Measurements from ENCODE around the gene MED23.

The MED23 gene

DNA sequence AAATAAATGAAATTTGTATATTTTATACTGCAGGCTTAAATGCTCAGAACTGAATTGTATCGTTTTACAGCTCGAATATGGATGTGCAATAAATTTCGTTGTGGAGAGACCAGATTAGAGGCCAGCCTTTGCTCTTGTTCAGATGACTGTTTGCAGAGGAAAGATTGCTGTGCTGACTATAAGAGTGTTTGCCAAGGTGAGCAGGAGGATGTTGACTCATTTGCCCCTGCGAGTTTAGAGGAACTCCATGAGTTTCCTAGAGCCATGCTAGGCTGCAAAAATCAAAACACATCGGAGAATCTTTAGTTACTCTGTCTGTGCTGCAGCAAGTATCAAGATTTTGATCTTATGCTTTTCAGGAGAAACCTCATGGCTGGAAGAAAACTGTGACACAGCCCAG is 24.4 kb upstream of the MED23 start:
- DNase-seq (ENCODE audit: low spot score): no peak
- TF ChIP-seq, protein P1, sequence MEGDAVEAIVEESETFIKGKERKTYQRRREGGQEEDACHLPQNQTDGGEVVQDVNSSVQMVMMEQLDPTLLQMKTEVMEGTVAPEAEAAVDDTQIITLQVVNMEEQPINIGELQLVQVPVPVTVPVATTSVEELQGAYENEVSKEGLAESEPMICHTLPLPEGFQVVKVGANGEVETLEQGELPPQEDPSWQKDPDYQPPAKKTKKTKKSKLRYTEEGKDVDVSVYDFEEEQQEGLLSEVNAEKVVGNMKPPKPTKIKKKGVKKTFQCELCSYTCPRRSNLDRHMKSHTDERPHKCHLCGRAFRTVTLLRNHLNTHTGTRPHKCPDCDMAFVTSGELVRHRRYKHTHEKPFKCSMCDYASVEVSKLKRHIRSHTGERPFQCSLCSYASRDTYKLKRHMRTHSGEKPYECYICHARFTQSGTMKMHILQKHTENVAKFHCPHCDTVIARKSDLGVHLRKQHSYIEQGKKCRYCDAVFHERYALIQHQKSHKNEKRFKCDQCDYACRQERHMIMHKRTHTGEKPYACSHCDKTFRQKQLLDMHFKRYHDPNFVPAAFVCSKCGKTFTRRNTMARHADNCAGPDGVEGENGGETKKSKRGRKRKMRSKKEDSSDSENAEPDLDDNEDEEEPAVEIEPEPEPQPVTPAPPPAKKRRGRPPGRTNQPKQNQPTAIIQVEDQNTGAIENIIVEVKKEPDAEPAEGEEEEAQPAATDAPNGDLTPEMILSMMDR (IDR thresholded peaks at IDR 0.05): no peak
- no peak overlapping the region for H3K27ac ChIP-seq

DNA sequence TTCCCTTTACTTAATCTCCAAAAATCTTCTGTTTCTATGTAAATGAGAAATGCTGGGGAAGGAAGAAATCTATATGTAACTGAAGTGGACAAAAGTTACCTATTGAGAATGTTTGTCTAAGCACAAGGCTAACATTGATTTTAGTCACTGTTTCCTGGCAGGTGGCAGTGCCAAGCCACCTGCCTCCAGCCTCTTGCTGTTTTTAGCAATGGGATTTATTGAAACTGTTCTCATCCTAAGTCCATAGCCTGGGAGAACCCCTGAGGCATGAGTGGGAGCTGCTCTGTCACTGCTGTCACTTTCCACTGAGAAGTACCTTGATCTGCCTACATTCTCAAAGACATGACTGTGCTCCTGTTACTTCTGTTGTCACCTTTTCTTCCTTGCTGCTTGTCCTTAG is 23.7 kb upstream of the MED23 start:
- Histone ChIP-seq H3K4me3 (no peak overlapping the region), H3K27ac (no peak overlapping the region)
- TF ChIP-seq, protein P1 (IDR thresholded peaks at IDR 0.05): no peak
- no peak for DNase-seq (ENCODE audit: low spot score)

More for the DNA sequence above, 24.4 kb upstream of the MED23 start:
- H3K4me3 ChIP-seq: no peak overlapping the region

DNA sequence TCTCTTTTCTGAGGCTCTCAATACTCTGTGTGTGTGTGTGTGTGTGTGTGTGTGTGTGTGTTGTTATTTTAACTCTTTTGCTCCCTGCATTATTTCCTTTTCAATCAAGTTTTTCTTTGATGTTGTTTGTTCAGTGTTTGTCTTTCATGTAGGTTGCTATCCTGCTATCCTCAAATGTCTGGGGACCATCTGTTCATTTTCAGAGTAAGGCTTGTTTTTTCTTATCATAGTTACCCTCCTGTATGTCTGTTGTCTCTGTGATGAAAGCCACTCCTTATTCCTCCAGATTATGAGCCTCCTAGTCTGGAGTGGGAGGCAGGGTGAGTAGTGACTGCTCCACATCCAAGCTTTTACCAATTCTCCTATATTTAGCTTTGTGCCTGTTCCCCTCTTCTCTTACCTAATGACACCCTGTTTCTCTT is 18.2 kb upstream of the MED23 start:
- Histone ChIP-seq H3K27ac (no peak overlapping the region), H3K4me3 (no peak overlapping the region)
- TF ChIP-seq, protein P1 (IDR thresholded peaks at IDR 0.05): no peak
- no peak for DNase-seq (ENCODE audit: low spot score)

DNA sequence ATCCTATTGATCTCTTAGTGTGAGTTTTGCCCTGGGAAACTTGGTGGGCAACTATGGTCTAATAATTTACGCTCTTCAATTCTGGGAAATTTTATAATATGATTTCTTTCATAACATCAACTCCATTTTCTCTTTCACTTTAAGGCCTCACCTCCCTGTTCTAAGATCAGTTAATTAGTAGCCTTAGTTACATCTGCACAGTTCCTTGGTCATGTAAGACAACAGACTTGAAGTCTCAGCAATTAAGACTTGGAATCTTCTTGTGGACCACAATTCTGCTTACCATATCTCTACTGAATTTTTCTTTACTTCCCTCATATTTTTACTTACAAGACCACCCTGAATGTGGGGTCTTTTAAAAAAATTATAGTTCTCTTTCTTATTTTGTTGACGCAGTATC is 17.8 kb upstream of the MED23 start:
- Histone ChIP-seq H3K4me3 (no peak overlapping the region), H3K27ac (no peak overlapping the region)
- DNase-seq (ENCODE audit: low spot score): no peak
- TF ChIP-seq, protein P1 (IDR thresholded peaks at IDR 0.05): no peak

DNA sequence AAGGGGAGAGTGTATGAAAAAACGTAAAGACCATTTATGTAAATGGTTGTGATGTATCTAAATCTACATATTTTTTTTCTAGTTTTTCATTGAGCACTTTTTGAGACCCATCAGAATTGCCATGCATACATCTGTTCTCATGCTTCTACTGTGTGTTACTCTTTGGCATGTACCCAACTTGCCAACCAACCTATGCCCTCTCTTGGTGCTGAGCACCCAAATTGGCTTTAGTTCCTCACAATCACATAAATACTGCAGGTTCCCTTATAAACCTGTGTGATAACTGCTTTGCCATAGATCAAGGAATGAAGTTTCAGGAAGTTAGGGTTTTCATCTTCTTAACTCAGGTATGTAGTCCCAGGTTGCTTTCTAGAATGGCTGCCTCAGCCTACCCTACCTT is 16.9 kb upstream of the MED23 start:
- Histone ChIP-seq H3K4me3 (no peak overlapping the region), H3K27ac (no peak overlapping the region)
- DNase-seq (ENCODE audit: low spot score): no peak
- TF ChIP-seq, protein P1 (IDR thresholded peaks at IDR 0.05): no peak

DNA sequence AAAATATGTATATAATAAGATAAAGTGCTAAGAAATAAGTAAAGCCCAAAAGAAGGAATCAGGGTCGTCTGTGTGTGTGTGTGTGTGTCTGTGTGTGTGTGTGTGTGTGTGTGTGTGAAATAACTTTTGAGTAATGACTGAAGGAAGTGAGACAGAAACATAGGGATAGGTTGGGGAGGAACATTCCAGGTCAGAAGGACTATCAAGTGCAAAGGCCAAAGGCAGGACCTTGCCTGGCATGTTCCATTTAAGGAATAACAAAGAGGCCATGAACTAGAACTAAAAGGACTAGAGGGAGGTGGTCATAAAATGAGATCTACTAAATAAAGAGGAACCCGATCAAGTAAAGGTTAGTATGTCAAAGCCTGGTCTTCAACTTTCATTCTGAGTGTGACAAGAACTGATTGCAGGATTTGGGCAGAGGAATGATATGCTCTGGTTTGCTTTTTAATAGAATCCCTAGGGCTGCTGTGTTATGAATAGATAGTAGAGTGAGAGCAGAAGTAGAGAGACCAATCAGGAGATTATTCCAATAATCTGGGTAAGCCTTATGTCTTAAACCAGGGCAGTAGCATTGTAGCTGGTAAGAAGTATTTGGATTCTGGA is 15.9 kb upstream of the MED23 start:
- Histone ChIP-seq H3K4me3 (no peak overlapping the region), H3K27ac (no peak overlapping the region)
- no peak for DNase-seq (ENCODE audit: low spot score)
- TF ChIP-seq, protein P1 (IDR thresholded peaks at IDR 0.05): no peak

DNA sequence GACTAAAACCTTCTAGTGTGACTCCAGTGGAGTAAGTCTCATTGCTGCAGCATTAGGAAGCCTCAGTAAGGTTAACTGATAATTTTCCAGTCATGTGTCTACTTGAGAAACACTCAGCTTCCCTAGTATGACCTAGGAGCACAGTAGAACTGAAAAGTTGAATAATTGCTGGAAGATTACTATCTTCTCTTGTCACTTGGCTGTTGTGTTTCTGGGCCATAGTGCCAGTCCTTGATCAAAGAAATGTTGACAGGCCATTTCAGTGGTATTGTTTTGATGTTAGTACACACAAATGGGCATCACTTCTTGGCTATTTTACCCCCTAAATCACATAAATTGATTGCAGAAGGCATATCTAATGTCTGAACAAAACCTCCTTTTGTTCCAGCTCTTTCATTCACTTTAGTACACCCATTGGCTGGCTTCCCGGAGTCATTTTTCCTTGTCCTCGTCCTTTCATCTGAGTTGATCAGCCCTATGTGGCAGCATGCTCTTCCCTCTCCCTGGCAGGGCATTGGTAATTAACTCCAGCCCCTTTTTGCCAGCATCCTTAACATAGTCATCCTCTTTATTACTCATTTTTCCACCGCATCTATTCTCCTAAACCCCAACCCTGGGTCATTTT is 15.1 kb upstream of the MED23 start:
- TF ChIP-seq, protein P1 (IDR thresholded peaks at IDR 0.05): no peak
- Histone ChIP-seq H3K4me3 (no peak overlapping the region), H3K27ac (no peak overlapping the region)
- DNase-seq (ENCODE audit: low spot score): no peak
